NCI-H1436 treated with DMSO at 0.1 percent for 48 hours (cell line): ENCODE data around the gene SEMA4F.
A peak's percentile ranks its signal among the peaks of the same experiment; 100 is the strongest.
"Not testable (repeated sequence)": the region's sequence is repeated elsewhere in the genome, so short reads cannot be mapped to it uniquely, and the experiment has no call there.

ENCODE experiments used
- DNase-seq: peaks from one replicate; lab custom pipeline; 2025; lab: John Stamatoyannopoulos, UW

SEMA4F gene, protein sequence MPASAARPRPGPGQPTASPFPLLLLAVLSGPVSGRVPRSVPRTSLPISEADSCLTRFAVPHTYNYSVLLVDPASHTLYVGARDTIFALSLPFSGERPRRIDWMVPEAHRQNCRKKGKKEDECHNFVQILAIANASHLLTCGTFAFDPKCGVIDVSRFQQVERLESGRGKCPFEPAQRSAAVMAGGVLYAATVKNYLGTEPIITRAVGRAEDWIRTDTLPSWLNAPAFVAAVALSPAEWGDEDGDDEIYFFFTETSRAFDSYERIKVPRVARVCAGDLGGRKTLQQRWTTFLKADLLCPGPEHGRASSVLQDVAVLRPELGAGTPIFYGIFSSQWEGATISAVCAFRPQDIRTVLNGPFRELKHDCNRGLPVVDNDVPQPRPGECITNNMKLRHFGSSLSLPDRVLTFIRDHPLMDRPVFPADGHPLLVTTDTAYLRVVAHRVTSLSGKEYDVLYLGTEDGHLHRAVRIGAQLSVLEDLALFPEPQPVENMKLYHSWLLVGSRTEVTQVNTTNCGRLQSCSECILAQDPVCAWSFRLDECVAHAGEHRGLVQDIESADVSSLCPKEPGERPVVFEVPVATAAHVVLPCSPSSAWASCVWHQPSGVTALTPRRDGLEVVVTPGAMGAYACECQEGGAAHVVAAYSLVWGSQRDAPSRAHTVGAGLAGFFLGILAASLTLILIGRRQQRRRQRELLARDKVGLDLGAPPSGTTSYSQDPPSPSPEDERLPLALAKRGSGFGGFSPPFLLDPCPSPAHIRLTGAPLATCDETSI

GRCh38 chr2:74653985-74654882, at the start of gene SEMA4F:
Gene SEMA4F (plus strand): TSS chr2:74654247. CDS start chr2:74654377, 130 bp downstream.
- peak; percentile 90 for DNase-seq

DNA sequence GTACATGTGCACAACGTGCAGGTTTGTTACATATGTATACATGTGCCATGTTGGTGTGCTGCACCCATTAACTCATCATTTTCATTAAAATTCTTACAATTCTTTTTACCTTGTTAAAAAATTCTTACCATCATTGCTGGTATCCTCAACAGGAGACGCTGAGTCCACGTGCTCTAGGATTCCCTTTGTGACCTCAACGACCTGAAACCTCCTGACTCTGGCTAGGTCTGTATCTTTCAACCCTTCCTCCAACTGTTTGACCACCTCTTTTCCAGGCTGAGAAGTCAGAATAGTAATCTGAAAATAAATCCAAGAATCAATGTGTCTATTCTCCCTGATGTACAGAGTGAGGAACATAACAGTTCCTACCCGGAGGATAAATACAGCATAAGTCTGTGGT, 47.1 kb upstream of the SEMA4F start:
- no peak for DNase-seq

DNA sequence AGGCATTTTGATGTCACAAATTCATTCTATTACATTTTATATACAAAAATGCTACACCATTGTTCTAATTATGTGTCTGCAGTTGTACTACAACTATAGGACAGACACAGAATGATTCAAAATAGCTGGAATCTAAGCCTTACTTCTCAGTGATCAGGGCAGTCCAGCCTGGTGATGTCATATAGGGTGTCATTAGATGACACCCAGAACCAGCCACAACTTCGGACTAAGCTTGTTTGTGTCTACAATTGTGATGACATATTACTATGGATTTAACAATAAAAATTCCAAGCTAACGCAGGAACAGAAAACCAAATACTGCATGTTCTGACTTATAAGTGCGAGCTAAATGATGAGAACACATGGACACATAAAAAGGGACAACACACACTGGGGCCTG, 36.9 kb upstream of the SEMA4F start:
- no peak for DNase-seq

DNA sequence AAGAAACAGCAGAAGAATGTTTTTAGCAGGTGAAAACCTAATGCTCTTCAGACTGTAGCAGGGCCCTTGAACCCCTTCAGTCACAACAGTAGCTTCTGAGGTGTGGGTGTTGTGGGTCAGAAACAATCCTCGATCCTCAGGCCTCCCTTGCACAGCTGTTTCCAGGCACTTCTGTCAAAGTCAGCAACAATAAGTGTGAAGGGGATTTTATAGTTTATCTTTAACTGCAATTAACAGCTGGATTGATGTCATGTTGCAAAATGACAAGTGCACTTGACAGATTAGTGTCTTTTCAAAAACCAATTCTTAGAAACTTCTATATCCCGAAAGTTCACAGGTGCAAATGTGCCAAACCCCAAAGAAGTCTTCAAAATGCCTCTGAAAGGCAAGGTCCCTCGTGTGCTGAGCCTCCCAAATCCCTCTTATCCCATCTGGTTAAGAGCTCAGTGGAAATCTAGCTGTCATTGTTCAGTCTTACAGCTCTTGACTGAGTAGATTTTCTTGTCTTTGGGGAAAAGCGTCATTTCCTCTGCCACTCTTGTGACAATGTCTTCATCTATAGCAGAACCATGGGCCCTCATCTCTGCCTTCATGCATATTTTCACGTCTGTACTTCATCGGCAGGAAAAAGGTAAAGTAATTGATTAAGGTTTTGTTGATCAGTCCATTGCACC, 35.5 kb upstream of the SEMA4F start:
- DNase-seq: no peak

GRCh38 chr2:74619651-74620297, 34.3 kb upstream of the SEMA4F start:
- no peak for DNase-seq

GRCh38 chr2:74620671-74621070, 33.4 kb upstream of the SEMA4F start:
- DNase-seq: no peak

DNA sequence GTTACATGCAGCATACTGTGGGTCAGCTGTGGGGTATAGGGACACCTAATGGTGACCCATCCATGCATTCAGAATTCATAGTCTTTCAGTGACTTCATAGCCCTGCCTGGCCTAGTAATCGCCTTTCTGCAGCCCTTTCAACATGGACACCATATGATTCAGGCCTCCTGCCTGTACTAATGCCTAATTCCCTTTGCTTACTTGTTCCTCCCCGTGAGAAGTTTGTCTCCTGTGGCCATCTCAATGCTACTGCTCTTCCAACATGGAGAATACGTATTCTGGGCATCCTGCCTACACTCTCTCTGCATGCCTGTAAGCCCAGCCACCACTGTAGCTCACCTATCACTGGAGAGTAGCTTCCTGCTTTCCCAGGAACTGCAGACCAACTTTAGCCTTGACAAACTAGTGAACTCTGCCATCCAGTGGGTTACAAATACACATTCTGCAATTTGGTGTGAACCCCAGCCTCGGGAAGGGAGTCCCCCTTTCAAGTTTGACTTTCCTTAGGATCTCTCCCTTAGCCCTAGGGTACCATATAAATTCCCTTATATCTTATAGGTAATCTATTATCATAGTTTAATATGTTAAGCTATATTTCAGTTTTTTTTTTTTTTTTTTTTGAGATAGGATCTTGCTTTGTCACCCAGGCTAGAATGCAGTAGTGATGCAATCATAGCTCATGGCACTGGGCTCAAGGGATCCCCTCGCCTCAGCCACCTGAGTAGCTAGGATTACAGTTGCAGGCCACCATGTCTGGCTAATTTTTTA, 28.2 kb upstream of the SEMA4F start:
- DNase-seq: no peak

GRCh38 chr2:74628538-74629105, 25.4 kb upstream of the SEMA4F start:
- no peak for DNase-seq

GRCh38 chr2:74630454-74630853, 23.6 kb upstream of the SEMA4F start:
- DNase-seq: not testable (repeated sequence)

DNA sequence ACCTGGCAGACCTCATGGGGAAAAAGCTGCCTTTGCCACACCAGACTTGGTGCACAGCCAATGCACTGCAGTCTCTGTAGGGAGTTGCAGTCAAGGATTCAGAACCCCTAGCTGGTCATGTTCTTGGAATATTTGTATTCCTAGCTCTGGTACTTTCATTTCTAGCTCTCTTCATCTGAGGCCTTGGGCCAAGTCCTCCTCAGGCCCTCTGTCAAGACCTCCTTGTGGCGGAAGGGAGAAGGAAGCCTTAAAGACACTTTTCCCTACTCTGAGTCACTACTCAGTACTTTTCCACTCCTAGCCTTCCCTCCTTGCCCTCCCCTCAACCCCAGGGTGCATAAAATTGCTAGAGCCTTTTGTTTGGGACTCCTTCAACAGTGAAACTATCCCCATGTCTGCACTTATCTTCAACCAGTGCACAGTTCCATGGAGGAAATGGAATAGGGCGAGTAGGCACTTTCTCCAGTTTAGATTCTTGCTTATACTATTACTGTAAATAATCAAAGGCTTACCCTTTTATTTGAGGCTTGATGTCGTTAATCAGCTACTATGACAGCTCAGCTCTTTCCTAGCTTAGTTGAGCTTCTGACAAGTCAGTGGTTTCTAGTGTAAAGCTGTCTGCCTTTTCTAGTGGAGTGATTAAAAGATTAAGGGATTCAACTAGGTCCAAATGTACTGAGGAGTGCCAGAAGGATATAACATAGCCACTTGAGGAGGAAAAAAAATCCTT, 21.7 kb upstream of the SEMA4F start:
- no peak for DNase-seq

- no peak for DNase-seq
Observed at GRCh38 chr2:74632939-74633312, 21.1 kb upstream of the SEMA4F start.

DNA sequence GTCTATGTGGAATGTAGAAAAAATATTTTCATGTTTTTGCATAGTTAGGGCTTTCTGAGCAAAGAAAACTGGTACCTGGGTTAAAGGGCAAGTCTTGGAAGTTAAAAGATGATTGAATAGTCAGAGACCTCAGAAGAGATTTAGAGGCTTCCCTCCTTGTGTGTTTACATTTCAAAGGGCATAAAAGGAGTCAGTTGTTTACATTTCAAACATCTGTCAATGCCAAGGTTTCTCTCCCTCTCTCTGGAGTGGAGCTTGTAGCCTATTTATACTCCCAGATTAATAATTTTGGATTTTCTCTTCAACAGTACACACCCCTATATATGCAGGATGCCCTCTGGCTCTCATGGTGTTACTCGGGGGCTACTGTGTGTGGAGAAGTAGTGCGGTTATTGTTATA, 14.5 kb upstream of the SEMA4F start:
- DNase-seq: no peak

- DNase-seq: no peak
Observed at GRCh38 chr2:74645344-74645743, 8.7 kb upstream of the SEMA4F start.

DNA sequence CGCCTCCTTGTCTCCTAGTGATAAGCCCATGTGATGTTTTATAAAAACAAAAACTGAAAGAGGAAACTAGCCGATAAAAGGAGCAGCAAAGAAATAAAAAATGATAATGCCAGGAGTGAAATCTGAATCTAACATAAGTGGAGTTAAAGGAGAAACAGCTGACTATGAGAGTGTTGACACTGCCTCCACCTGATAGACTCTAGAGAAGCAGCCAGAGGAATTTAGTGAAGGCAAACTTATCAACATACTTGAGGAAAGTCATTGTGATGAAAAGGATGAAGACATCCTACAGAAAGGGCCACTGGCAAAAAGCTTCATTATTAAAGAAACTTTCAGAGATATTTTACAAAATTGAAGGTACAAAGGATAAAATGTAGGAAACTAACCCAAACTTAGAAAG, 7.8 kb upstream of the SEMA4F start:
- DNase-seq: no peak

DNA sequence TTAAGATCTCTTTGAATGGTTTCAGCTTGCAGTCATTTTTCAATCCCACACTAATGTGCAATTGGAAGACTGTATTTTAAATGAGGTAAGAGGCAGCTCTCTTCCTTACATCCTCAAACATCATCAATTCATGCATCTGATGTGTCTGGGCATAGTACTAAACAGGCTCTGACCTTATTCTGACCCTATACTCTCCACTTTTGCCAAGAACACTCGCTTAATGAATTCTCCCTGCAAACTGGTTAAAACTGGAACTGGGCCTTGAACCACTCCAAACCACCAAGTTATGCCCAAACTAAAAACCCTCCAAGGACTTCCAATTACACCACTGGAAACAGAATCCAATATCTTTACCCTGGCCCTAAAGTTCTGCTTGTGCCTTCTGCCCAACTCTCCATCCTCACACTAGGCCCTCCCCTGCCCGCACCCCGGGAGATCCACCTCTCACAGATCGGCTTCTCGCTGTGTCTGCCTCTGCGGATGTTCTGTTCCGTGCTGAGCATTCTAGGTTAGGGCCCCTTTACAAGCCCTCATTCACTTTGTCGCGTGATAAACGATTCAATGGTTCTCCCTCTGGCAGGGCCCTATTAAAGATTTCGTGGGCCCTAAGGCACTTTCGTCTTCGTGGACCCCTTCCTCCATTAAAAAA, 7.1 kb upstream of the SEMA4F start:
- no peak for DNase-seq

DNA sequence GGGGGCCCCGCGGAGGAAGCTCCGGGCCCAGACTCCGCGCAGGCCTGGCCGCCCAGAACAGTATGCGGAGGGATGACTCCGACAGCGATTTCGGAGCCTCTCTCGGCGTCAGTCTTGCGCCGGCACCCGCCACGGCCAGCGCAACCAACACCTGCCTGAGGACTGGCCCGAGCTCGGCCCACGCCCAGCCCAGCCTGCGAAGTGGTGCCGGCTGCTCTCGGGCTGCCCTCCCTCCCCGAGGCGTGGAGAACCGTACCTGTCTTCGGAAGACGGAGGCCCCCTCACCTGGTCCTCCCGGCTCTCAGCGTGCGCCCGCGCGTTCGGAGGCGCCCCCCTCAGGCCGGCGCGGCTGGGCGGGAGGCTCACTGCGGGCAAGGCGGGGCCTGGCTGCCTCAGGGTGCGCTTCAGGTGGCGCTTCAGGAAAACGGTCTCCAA, 6.0 kb upstream of the SEMA4F start, which contains the start of gene M1AP:
TSS of gene M1AP (minus strand) at position 322 of the 435 bp plus-strand sequence. CDS start 8,055 bp downstream, outside the sequence.
- no peak for DNase-seq

DNA sequence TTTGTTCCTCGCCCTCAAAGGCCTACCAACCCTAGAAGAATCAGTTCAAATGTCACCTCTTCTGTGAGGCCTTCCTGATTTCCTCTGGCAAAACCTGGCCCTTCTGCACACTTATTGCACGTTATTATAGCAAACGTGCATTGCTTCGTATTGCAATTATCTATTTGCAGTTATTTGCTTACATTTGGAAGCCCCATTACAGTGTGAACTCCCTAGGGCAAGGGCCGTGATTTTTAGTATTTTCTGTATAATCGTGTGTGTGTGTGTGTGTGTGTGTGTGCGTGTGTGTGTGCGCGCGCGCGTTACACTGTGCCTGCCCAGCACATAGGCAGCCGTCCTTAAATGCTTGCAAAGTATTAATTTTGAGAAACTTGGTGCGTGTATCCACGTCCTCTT, 460 bp upstream of the SEMA4F start:
- no peak for DNase-seq

DNA sequence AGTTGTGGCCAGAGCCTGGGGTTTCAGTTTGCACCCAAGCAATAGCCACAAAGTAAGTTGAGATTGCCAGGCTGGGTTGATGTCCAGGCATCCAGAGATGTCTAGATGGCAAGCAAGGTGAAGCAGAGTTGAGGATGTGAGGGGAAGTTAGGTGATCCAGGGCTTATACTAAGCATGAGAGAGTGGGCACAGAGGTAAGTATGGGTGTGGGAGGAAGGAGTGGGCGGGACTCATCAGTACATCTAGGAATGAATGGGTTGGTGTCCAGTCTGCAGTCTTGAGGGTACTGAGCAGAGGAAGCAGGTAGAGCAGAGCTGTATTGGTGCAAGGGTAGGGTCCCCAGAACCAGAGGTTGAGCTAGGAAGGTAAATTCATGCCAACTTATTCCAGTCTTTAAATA, 1.5 kb downstream of the SEMA4F start:
- no peak for DNase-seq

DNA sequence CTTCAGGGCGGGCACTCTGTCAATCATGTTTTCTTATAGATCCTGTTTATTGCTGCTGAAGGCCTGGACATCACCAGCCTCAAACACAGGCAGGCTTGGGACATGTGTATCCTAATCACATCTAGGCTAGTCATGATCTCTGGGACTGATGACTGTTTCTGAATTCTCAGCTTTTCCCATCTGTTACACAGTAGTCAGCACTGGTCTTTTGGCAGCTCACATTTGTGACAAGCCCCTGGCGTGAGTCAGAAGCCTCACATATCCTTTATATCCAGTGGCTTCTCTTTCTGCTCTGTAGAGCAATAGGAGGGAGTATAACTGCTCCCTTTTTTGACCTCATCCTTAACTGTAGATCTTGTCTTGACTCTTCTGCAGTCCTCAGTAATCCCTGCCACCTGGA, 4.5 kb downstream of the SEMA4F start:
- DNase-seq: no peak
